ENCODE data around the gene MPST.

MPST gene

DNA sequence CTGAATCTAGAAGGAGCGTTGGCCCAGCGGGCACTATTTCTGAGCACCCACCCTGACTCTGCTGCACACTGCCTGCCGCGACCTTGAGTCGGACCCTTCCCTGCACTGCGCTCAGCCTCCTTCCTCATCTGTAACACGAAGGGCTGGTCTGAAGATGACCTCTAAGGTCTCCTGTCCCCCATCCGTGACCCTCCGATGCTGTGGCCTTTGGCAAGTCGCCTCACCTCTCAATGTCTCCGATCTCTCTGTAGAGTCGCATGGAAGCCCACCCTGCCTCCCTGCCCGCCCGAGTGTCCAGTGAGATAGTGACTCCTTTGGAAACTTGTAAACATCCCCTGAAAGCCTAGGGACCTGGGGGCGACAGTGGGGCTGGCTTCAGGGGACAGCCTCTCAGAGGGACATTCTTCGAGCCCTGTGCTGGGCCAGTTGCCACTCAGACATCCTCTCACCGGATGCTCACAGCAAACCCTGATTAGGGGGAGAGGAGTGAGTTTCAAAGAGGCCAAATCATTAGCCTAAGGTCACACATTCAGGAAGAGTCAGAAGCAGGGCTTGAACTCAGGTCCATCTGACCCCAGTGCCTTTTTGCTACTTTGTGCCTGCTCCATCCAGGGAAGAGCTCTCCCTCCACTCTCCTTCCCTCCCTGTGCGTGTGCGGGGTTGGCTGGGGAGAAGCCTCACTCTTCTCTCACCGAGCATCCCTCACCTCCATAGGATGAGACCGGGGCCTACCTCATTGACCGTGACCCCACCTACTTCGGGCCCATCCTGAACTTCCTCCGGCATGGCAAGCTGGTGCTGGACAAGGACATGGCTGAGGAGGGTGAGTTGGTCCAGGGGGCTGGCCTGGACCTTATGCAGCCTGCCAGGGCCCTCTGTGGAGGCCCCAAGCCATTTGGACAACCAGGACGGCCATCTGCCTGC lies 33.1 kb downstream of the MPST start:
- peak overlapping the region; percentile 53 for H3K27ac Mint-ChIP-seq
- H3K27me3 Mint-ChIP-seq, result no peaks in the 10 kb centered on the region
- H3K4me1 Mint-ChIP-seq, result peaks cover 6% of the 10 kb centered on the region
- peak overlapping the region; percentile 84 for H3K4me3 Mint-ChIP-seq
- H3K9me3 Mint-ChIP-seq, result no peaks in the 10 kb centered on the region
- H3K36me3 Mint-ChIP-seq, result peaks cover 8% of the 10 kb centered on the region
- DNase-seq (ENCODE audit: low spot score in 2 of 2) (no peak), ATAC-seq (ENCODE audit: low read depth) (no peak)

DNA sequence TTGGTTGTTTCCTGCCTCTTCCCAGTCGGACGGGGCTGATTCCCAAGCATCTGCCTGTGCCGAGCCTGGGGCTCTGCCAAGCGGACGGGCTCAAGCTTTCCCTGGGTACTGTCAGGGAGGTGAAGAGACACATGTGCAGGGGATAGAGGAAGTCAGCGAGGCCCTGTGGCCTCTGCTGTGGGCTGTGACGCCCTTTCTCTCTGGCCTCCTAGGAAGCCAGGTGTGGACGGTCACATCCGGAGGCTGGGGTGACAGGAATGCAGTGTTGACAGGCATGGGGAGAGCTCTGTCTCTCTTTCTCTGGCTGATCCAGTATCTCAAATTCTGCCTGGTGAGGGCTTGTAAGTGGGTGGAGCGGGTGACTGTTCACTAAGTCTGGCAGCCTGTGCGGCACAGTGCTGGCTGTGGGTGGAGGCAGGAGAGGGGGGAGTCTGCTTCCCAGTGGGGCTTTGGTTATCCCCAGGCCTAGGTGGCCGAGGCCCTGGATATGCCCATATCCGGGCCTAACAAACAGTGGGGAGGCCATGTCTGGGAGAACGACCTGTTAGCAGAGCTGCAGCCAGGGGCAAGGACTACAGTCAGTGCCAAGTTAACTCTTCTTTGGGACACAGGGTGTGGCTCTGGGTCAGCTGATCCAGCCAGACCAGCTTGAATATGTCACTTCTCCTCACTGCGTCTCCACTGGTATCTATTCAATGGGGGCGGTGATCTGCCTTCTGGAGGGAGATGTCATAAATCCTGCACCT lies 33.9 kb downstream of the MPST start:
- peaks cover 6% of the 10 kb centered on the region for H3K4me1 Mint-ChIP-seq
- peak overlapping the region; percentile 54 for H3K4me3 Mint-ChIP-seq
- no peaks in the 10 kb centered on the region for H3K9me3 Mint-ChIP-seq
- H3K27me3 Mint-ChIP-seq, result no peaks in the 10 kb centered on the region
- H3K36me3 Mint-ChIP-seq, result peaks cover 8% of the 10 kb centered on the region
- ATAC-seq (ENCODE audit: low read depth) (no peak), DNase-seq (ENCODE audit: low spot score in 2 of 2) (no peak)
- H3K27ac Mint-ChIP-seq, result peak overlapping the region; percentile 53

DNA sequence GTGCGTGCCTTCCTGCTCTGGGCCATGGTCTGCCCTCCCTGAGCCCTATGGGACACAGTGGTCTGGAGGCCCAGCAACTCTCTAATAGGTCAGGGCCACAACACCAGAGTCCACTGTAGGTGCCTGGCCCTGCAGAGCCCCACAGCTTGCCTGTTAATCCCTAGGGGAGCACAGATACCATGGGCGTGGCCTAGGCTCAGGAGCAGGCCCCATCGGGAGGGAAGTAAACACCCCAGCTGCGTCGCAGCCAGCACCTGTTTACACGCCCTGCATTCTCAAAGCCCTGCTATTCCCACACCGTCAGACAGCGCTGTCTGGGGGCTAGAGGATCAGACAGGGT lies 34.5 kb downstream of the MPST start:
- Mint-ChIP-seq H3K27ac (no peak overlapping the region), H3K27me3 (no peaks in the 10 kb centered on the region), H3K9me3 (no peaks in the 10 kb centered on the region), H3K36me3 (peaks cover 8% of the 10 kb centered on the region), H3K4me1 (peaks cover 6% of the 10 kb centered on the region), H3K4me3 (peak overlapping the region; percentile 30)
- ATAC-seq (ENCODE audit: low read depth) (no peak), DNase-seq (ENCODE audit: low spot score in 2 of 2) (no peak)

DNA sequence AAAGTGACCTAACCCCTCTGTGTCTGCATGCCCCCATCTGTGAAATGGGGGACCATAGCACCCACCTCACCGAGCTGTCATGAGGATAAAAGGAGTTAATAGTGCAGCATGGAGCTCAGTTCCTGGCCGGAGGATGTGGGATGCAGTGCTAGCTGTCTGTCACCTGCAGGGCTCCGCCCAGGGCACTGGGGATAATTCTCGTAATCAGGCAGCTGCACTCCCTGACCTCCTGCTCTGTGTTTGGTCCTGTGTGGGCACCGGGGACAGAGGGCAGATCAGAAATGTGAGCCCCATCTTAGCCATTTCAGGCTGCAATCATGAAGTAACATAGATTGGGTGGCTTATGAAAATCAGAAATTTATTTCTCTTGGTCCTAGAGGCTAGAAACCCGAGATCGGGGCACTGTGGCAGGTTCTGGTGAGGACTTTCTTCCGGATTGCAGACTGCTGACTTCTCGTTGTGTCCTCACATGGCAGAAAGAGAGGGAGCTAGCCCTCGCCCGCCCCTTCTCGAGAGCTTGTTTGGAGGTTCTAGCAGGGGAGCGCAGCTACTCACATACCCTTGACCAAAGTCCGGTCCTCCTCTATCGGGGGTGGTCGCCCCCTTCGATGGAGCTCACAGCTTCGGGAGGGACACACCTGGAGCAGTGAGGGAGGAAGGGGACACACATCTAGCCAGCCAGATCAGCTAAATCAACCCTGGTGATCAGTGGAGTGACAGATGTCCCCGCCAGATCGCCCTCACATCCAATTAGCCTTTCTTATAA lies 35.2 kb downstream of the MPST start:
- Mint-ChIP-seq H3K27me3 (no peaks in the 10 kb centered on the region), H3K9me3 (no peaks in the 10 kb centered on the region), H3K4me3 (no peak overlapping the region), H3K27ac (no peak overlapping the region), H3K36me3 (peaks cover 8% of the 10 kb centered on the region), H3K4me1 (peaks cover 6% of the 10 kb centered on the region)
- no peak for DNase-seq (ENCODE audit: low spot score in 2 of 2)
- no peak for ATAC-seq (ENCODE audit: low read depth)

DNA sequence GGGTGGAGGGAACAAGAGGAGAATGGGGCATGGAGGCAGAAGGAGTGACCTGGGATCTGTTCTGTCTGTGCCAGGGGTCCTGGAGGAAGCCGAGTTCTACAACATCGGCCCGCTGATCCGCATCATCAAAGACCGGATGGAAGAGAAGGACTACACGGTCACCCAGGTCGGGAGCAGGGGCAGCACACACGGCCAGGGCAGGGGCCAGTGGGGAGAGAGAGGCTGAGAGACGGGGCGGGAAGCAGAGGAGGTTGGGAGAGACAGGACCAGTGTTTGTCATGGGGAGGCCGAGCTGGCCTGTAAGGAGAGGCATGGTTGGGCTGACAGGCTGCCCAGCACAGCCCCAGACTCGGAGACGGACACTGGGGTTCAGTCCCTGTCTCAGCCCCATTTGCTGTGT lies 36.7 kb downstream of the MPST start:
- peaks cover 14% of the 10 kb centered on the region for H3K36me3 Mint-ChIP-seq
- ATAC-seq (ENCODE audit: low read depth) (no peak), DNase-seq (ENCODE audit: low spot score in 2 of 2) (no peak)
- H3K4me1 Mint-ChIP-seq, result peaks cover 6% of the 10 kb centered on the region
- no peaks in the 10 kb centered on the region for H3K27me3 Mint-ChIP-seq
- H3K27ac Mint-ChIP-seq, result no peak overlapping the region
- H3K9me3 Mint-ChIP-seq, result no peaks in the 10 kb centered on the region
- H3K4me3 Mint-ChIP-seq, result no peak overlapping the region

DNA sequence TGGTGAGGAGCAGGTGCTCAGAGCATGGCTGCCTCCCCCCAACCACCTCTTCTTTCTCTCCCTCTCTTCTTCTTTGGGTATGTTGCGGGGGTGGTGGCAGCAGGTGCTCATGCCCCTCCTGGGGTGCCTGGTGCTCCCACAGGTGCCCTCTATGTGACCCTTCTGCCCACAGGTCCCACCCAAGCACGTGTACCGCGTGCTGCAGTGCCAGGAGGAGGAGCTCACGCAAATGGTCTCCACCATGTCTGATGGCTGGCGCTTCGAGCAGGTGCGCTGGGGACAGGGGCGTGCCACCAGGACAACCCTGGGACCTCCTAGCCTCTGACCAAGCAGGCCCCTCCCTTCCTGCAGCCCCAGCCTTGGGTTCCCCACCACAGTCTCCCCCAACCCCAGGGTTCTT lies 37.7 kb downstream of the MPST start:
- peaks cover 6% of the 10 kb centered on the region for H3K4me1 Mint-ChIP-seq
- DNase-seq (ENCODE audit: low spot score in 2 of 2) (no peak), ATAC-seq (ENCODE audit: low read depth) (no peak)
- H3K27me3 Mint-ChIP-seq, result no peaks in the 10 kb centered on the region
- H3K4me3 Mint-ChIP-seq, result no peak overlapping the region
- no peak overlapping the region for H3K27ac Mint-ChIP-seq
- no peaks in the 10 kb centered on the region for H3K9me3 Mint-ChIP-seq
- H3K36me3 Mint-ChIP-seq, result peaks cover 18% of the 10 kb centered on the region

DNA sequence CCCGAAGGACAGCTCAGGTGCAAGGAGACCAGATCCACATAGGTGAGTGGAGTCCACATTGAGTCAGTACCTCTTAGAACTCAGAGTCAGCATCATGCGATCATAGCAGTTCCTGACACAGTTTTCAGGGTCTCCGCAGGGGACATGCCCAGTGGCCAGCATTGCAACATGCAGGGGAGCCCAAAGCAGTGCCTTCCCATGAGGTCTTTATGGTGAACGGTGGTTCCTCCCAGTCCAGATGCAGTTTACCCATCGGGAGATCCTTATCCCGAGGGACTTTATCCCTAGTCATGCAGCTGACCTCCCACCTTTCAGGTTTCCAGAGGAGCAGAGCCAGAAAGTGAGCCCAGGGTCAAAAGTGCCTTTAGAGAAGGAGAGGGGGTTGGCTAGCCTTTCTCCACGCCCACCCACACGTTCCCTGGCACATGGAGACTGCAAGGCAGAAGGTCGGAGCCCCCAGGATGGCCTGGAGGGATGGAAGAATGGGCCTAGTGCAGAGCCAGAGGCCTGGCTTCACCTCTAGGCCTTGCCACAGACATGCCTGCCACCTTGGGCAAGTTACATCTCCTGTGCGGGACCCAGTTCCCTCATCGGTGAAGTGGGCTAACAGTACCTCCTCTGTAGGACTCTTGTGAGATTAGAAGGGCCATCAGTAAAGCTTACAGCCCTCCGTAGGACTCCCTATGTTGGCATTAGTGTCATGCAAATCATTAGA lies 38.4 kb downstream of the MPST start:
- ATAC-seq (ENCODE audit: low read depth) (no peak), DNase-seq (ENCODE audit: low spot score in 2 of 2) (no peak)
- peaks cover 20% of the 10 kb centered on the region for H3K36me3 Mint-ChIP-seq
- H3K4me1 Mint-ChIP-seq, result peaks cover 5% of the 10 kb centered on the region
- no peak overlapping the region for H3K4me3 Mint-ChIP-seq
- H3K27me3 Mint-ChIP-seq, result no peaks in the 10 kb centered on the region
- H3K9me3 Mint-ChIP-seq, result no peaks in the 10 kb centered on the region
- H3K27ac Mint-ChIP-seq, result no peak overlapping the region

DNA sequence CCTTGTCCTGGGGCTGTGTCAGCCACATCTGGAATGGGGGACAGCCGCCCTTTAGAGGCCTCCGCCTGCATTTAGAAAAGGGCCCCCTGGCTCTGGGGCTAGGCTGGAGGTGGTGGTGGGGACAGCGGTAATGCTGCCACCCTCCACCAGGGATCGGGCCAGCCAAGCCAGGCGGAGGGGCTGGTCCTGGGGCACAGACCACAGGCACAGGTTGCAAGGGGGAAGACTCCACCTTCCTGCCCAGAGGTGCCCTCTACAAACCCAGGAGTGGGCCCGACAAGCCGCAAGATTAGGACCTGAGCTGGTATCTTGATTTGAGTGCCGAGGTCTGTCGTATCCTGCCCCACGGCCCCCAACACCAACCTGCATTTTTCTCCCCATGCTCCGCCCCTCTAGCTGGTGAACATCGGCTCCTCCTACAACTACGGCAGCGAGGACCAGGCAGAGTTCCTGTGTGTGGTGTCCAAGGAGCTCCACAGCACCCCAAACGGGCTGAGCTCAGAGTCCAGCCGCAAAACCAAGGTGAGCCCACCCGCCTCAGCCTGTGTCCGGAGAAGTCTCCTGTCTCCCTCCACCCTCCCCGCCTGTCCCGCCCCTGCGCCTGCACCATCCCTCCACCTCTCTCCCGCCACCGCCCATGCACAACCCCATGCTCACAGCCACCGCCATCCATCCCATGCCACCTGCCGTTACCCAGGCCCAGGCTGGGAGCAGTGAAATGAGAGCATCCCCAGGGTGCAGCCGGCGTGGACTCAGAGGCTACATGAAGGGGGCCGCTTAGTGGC lies 39.6 kb downstream of the MPST start:
- DNase-seq (ENCODE audit: low spot score in 2 of 2) (no peak), ATAC-seq (ENCODE audit: low read depth) (no peak)
- Mint-ChIP-seq H3K4me3 (no peak overlapping the region), H3K27ac (no peak overlapping the region), H3K9me3 (no peaks in the 10 kb centered on the region), H3K27me3 (no peaks in the 10 kb centered on the region), H3K36me3 (peaks cover 18% of the 10 kb centered on the region), H3K4me1 (peaks cover 2% of the 10 kb centered on the region)

DNA sequence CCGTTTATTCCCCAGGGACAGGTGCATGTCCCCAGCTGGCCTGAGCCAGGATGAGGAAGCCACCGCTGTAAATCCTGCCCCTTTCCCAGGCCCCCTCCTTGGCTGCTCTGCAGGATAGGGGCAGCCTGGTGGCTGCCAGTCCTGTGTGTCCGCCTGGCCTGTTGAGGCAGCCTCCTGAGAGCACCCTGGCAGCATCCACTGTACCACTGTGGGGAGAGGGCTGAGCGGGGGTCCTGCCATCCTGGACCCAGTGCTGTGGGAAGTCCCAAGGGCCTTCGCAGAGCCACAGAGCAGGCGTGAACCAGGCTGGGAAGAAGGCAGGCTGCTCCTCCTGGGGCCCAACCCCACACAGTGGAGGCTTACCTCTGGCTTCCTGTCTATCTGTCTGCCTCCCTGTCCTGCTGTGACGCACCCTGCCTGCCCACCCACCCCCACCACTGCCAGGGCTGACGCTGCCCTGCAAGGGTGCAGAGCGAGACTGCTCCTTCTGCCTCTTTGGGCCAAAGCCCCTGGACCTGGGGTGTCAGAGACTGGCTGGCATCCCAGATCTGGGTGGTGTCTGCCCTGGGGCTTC lies 40.4 kb downstream of the MPST start:
- Mint-ChIP-seq H3K36me3 (peaks cover 25% of the 10 kb centered on the region), H3K27me3 (no peaks in the 10 kb centered on the region), H3K9me3 (no peaks in the 10 kb centered on the region), H3K4me3 (no peak overlapping the region), H3K4me1 (peaks cover 2% of the 10 kb centered on the region), H3K27ac (no peak overlapping the region)
- no peak for DNase-seq (ENCODE audit: low spot score in 2 of 2)
- ATAC-seq (ENCODE audit: low read depth), result no peak

DNA sequence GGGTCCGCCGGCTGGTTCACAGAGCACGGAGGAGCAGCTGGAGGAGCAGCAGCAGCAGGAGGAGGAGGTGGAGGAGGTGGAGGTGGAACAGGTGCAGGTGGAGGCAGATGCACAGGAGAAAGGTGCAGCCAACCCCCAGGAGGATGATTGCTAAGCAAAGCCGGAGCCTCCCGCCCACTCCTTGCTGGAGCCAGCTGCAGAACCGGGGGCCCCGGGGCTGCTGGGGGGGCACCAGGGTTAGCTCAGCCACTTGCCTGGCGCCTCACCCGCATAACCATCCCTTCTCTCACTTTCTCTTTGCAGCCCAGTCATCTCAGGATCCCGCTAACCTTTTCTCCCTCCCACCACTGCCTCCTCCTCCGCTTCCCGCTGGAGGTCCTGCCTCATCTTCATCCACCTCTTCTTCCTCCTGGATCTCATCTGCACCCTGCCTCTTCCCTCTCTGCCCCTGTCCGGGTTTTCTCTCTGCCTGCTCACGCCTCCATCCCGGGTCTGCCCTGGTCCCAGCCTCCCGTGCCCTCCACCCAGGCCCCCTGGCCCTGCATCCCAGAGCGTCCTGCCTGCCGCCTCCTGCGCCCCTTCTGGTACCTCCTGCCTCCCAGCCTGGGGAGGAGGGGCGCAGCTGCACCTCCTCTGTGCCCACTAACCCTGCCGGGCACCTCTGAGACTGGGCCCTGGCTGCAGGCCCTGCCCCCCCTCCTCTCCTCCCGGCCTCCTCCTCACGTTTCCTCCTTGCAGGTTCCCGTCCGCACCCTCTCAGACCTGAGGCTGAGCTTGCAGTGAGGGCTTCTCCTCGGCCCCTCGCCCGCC lies 41.5 kb downstream of the MPST start:
- H3K36me3 Mint-ChIP-seq, result peaks cover 23% of the 10 kb centered on the region
- DNase-seq (ENCODE audit: low spot score in 2 of 2) (no peak), ATAC-seq (ENCODE audit: low read depth) (no peak)
- peaks cover 2% of the 10 kb centered on the region for H3K4me1 Mint-ChIP-seq
- H3K27ac Mint-ChIP-seq, result no peak overlapping the region
- no peaks in the 10 kb centered on the region for H3K27me3 Mint-ChIP-seq
- no peaks in the 10 kb centered on the region for H3K9me3 Mint-ChIP-seq
- no peak overlapping the region for H3K4me3 Mint-ChIP-seq

DNA sequence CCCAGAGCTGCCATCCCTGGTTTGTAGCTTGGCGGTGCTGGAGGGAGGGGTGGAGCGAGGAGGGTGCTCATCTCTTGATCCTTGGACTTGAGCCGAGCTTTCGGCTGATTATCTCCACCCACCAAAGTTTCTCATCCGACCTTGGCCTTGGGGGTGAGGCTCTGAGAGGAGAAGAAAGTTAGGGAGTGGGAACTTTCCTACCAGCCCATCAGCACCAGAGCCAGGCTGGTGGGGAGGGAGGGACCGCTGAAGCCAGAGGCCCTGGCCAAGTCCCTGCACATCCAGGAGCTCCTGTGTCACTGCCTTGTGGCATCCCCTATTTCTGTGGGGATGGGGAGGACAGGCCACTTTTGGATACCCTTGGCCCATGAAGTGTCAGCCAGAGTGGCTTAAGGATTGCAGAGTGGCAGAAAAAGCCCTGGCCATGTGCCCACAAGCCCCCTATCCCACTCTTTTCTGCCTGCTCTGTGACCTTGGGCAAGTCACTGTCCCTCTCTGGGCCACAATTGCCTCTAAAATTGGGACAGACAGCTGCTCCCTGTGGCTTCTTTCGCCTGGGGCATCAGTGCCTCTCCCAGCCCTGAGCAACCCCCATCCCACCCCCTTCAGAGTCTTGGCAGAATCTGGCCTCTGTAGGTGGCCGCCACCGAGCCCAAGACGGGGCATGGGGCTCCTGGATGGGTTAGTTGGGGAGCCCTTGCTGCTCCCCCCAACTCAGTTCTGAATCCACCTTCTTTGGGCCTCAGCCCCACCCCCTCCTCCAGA lies 42.3 kb downstream of the MPST start:
- no peaks in the 10 kb centered on the region for H3K9me3 Mint-ChIP-seq
- no peak for ATAC-seq (ENCODE audit: low read depth)
- H3K36me3 Mint-ChIP-seq, result peaks cover 20% of the 10 kb centered on the region
- no peak overlapping the region for H3K27ac Mint-ChIP-seq
- H3K4me1 Mint-ChIP-seq, result peaks cover 2% of the 10 kb centered on the region
- no peak for DNase-seq (ENCODE audit: low spot score in 2 of 2)
- H3K27me3 Mint-ChIP-seq, result peaks cover 2% of the 10 kb centered on the region
- H3K4me3 Mint-ChIP-seq, result no peak overlapping the region

DNA sequence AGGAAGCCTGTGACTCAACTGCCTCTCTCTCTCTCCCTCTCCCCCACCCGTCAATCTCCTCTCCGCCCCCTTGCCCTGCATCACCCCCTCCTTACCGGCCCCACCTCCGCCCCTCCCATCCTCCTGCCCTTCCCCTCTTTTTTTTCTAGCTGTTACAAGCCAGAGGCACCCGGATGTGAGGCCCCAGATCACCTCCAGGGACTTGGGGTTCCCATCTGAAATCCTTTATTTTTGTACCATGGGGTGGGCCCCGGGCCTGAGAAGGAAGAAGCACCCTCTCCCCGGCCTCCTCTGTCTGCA lies 42.8 kb downstream of the MPST start:
- no peak overlapping the region for H3K27ac Mint-ChIP-seq
- peaks cover 2% of the 10 kb centered on the region for H3K27me3 Mint-ChIP-seq
- H3K4me1 Mint-ChIP-seq, result peaks cover 2% of the 10 kb centered on the region
- DNase-seq (ENCODE audit: low spot score in 2 of 2) (no peak), ATAC-seq (ENCODE audit: low read depth) (peak; percentile 60)
- peaks cover 19% of the 10 kb centered on the region for H3K36me3 Mint-ChIP-seq
- H3K4me3 Mint-ChIP-seq, result no peak overlapping the region
- no peaks in the 10 kb centered on the region for H3K9me3 Mint-ChIP-seq
